ENCODE results near the gene ATP1A1. TPM values are rescaled to one million over a fixed set of nuclear protein-coding genes. Genes with fewer than 3 reads are reported as not detected.

The ATP1A1 gene
- total RNA-seq, 1 donor = 122 TPM

DNA sequence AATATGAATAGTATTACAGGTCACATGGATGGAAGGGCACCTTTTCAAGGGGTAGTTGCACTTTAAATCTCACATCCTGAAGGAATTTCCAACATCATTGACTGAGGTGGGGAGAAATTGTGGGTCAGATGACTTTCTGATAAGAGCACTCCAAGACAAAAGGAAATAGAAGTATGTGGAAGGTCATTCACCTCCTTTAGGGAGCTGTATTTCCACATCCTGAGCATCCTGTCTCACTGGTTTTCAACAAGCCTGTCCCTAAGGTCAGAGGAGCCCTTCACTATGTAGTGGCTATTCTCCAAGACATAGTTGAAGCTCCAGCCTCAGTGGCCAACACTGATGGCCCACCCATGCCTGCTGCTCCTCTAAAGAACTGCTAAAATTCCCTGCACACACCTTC is 76.5 kb downstream of the ATP1A1 start:
- DNase-seq (ENCODE audit: insufficient read length, low spot score, missing footprints) = no peak
- Histone ChIP-seq H3K27ac (ENCODE audit: low read depth, low read length) (no peak overlapping the region), H3K9me3 (ENCODE audit: low read depth, low read length) (no peaks in the 10 kb centered on the region), H3K27me3 (ENCODE audit: insufficient read depth, low read length) (peaks cover 13% of the 10 kb centered on the region), H3K4me1 (ENCODE audit: insufficient read depth, low read length) (peaks cover 11% of the 10 kb centered on the region), H3K36me3 (ENCODE audit: insufficient read depth, low read length) (no peaks in the 10 kb centered on the region), H3K4me2 (ENCODE audit: insufficient read depth, low read length) (no peak overlapping the region), H4K20me1 (ENCODE audit: insufficient read depth, low read length) (no peaks in the 10 kb centered on the region), H3K79me2 (ENCODE audit: insufficient read depth, low read length) (no peaks in the 10 kb centered on the region), H2AFZ (ENCODE audit: low read length) (no peak overlapping the region), H3K4me3 (ENCODE audit: insufficient read depth, low read length) (no peak overlapping the region)
- TF ChIP-seq, protein P1, sequence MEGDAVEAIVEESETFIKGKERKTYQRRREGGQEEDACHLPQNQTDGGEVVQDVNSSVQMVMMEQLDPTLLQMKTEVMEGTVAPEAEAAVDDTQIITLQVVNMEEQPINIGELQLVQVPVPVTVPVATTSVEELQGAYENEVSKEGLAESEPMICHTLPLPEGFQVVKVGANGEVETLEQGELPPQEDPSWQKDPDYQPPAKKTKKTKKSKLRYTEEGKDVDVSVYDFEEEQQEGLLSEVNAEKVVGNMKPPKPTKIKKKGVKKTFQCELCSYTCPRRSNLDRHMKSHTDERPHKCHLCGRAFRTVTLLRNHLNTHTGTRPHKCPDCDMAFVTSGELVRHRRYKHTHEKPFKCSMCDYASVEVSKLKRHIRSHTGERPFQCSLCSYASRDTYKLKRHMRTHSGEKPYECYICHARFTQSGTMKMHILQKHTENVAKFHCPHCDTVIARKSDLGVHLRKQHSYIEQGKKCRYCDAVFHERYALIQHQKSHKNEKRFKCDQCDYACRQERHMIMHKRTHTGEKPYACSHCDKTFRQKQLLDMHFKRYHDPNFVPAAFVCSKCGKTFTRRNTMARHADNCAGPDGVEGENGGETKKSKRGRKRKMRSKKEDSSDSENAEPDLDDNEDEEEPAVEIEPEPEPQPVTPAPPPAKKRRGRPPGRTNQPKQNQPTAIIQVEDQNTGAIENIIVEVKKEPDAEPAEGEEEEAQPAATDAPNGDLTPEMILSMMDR (IDR thresholded peaks at IDR 0.05; ENCODE audit: extremely low read depth, low read depth, low read length) = no peak

DNA sequence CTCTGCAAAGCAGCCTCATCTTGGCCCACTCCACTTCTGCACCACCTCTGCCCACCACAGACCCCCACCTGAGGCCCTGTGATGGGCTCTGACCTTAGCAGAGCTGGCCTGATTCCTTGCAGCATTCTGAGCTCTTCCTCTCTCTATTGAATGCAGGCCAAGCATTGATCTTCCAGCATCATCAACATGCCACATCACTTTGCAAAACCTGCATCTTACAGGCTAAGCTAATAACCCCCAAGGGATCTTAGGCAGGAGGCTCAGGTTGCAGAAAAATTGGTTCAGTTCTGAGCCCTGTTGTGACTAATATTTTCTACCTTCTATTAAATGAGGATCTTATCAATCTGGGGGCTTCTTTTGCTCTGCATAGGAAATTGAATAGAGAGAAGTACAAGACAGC is 78.7 kb downstream of the ATP1A1 start:
- Histone ChIP-seq H3K4me3 (ENCODE audit: insufficient read depth, low read length) (no peak overlapping the region), H3K4me1 (ENCODE audit: insufficient read depth, low read length) (peaks cover 11% of the 10 kb centered on the region)

GRCh38 chr1:116453481-116453880 is 80.4 kb downstream of the ATP1A1 start:
- H3K4me2 ChIP-seq (ENCODE audit: insufficient read depth, low read length) = no peak overlapping the region
- no peaks in the 10 kb centered on the region for H3K9me3 ChIP-seq (ENCODE audit: low read depth, low read length)
- no peaks in the 10 kb centered on the region for H3K79me2 ChIP-seq (ENCODE audit: insufficient read depth, low read length)
- H2AFZ ChIP-seq (ENCODE audit: low read length) = no peak overlapping the region
- H3K4me1 ChIP-seq (ENCODE audit: insufficient read depth, low read length) = peaks cover 9% of the 10 kb centered on the region
- no peak overlapping the region for H3K4me3 ChIP-seq (ENCODE audit: insufficient read depth, low read length)
- TF ChIP-seq, protein P1 (IDR thresholded peaks at IDR 0.05; ENCODE audit: extremely low read depth, low read depth, low read length) = no peak
- no peak for DNase-seq (ENCODE audit: insufficient read length, low spot score, missing footprints)
- H3K27me3 ChIP-seq (ENCODE audit: insufficient read depth, low read length) = peaks cover 11% of the 10 kb centered on the region
- H3K27ac ChIP-seq (ENCODE audit: low read depth, low read length) = no peak overlapping the region
- no peaks in the 10 kb centered on the region for H4K20me1 ChIP-seq (ENCODE audit: insufficient read depth, low read length)
- no peaks in the 10 kb centered on the region for H3K36me3 ChIP-seq (ENCODE audit: insufficient read depth, low read length)

More for the DNA sequence above, 78.7 kb downstream of the ATP1A1 start:
- no peaks in the 10 kb centered on the region for H4K20me1 ChIP-seq (ENCODE audit: insufficient read depth, low read length)
- H3K36me3 ChIP-seq (ENCODE audit: insufficient read depth, low read length) = no peaks in the 10 kb centered on the region
- TF ChIP-seq, protein P1 (IDR thresholded peaks at IDR 0.05; ENCODE audit: extremely low read depth, low read depth, low read length) = no peak
- H3K4me2 ChIP-seq (ENCODE audit: insufficient read depth, low read length) = no peak overlapping the region
- DNase-seq (ENCODE audit: insufficient read length, low spot score, missing footprints) = no peak
- no peak overlapping the region for H3K27ac ChIP-seq (ENCODE audit: low read depth, low read length)
- no peak overlapping the region for H2AFZ ChIP-seq (ENCODE audit: low read length)
- H3K79me2 ChIP-seq (ENCODE audit: insufficient read depth, low read length) = no peaks in the 10 kb centered on the region
- no peaks in the 10 kb centered on the region for H3K9me3 ChIP-seq (ENCODE audit: low read depth, low read length)
- H3K27me3 ChIP-seq (ENCODE audit: insufficient read depth, low read length) = peaks cover 13% of the 10 kb centered on the region

- Histone ChIP-seq H3K36me3 (ENCODE audit: insufficient read depth, low read length) (no peaks in the 10 kb centered on the region), H3K4me3 (ENCODE audit: insufficient read depth, low read length) (no peak overlapping the region), H3K4me1 (ENCODE audit: insufficient read depth, low read length) (peaks cover 7% of the 10 kb centered on the region), H3K4me2 (ENCODE audit: insufficient read depth, low read length) (no peak overlapping the region), H3K27ac (ENCODE audit: low read depth, low read length) (no peak overlapping the region), H3K9me3 (ENCODE audit: low read depth, low read length) (no peaks in the 10 kb centered on the region), H4K20me1 (ENCODE audit: insufficient read depth, low read length) (no peaks in the 10 kb centered on the region), H3K27me3 (ENCODE audit: insufficient read depth, low read length) (peaks cover 8% of the 10 kb centered on the region), H3K79me2 (ENCODE audit: insufficient read depth, low read length) (no peaks in the 10 kb centered on the region), H2AFZ (ENCODE audit: low read length) (no peak overlapping the region)
- no peak for DNase-seq (ENCODE audit: insufficient read length, low spot score, missing footprints)
- TF ChIP-seq, protein P1 (IDR thresholded peaks at IDR 0.05; ENCODE audit: extremely low read depth, low read depth, low read length) = no peak
These were observed 80.9 kb downstream of the ATP1A1 start for GRCh38 chr1:116453906-116454305.

Small RNA genes within 50 kb of the gene (small RNA-seq; reads per million reads assigned to genes)
- gene RF00019 (not detected), gene RNU6-817P (not detected)

Other genes with a start within 250 kb of the ATP1A1 start
- gene CD58, start 197.8 kb downstream of the ATP1A1 start, total RNA-seq = 20.6 and 23.5 TPM in 2 replicates

Measured in osteoblast (primary cell).